C1 segment of cervical spinal cord (tissue), 14 donors: ENCODE measurements around the gene CHODL.

Experiments used
- DNase-seq, 14 donors: peaks; one replicate each; lab custom pipeline; 2025; lab: John Stamatoyannopoulos, UW

CHODL gene

GRCh38 chr21:18289876-18290275, 45.2 kb downstream of the CHODL start:
- no peak for DNase-seq

- no peak for DNase-seq
Measured at GRCh38 chr21:18294100-18294499, 49.5 kb downstream of the CHODL start.

DNA sequence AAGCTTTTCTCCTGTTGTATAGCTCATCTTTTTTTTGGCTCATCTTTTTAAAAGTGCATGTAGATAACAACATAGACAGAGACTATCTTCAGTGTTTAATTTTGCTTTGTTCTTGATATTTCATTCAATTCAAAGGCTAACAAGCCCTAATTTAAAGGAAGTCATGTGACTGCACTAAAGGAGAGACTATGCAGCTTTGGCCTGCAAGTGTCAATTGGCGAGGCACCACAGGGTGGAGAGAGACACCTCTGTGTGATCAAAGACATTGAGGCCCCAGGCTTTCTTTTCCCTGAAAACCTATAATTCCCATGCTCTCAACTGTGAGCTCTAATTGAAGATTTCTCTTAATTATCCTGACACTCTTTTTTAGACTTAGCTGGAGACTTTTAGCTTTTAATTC, 53.6 kb downstream of the CHODL start:
- no peak for DNase-seq
